ENCODE measurements around the gene TBX1.

DNA sequence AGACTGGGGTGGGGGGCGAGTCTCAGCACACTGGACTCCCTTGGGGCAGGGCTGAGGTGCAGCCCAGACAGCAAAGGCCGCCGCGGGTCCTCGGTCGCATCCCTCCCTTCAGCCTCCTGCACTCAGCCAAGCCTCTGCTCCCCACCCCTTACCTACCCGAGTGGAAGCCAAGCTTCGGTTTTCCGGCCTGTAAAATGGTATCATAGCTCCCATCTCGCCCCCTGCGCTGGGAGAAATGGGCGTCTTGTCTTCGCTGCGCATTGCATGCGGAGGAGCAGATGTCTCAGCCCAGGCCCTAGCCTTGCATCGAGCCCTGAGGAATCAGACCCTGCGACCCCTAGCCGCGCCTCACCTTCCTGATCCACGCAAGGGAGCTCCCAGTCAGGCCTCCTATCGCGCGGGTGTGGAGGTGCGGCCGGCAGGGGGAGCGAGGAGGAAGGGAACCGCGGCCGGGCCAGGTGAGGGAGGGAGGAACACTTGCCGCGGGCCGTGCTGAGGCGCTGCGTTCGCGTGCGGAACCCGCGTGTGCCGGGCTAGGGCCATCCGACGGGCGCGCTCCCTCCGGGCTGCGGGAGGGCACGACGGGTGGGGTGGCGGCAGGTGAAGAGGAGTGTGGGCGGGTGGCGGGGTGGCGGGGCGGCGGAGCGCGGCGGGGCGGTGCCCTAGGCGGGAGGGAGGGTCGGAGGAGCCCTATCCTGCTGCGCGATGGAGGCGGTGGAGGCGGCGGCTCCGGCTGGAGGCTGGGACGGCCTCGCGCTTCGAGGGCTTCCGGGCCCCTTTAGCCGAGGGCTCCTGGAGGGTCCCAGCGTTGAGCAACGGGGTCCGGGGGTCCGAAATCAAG is 4.1 kb upstream of the TBX1 start:
- TF ChIP-seq, protein P1, sequence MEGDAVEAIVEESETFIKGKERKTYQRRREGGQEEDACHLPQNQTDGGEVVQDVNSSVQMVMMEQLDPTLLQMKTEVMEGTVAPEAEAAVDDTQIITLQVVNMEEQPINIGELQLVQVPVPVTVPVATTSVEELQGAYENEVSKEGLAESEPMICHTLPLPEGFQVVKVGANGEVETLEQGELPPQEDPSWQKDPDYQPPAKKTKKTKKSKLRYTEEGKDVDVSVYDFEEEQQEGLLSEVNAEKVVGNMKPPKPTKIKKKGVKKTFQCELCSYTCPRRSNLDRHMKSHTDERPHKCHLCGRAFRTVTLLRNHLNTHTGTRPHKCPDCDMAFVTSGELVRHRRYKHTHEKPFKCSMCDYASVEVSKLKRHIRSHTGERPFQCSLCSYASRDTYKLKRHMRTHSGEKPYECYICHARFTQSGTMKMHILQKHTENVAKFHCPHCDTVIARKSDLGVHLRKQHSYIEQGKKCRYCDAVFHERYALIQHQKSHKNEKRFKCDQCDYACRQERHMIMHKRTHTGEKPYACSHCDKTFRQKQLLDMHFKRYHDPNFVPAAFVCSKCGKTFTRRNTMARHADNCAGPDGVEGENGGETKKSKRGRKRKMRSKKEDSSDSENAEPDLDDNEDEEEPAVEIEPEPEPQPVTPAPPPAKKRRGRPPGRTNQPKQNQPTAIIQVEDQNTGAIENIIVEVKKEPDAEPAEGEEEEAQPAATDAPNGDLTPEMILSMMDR (IDR thresholded peaks at IDR 0.05), result peak; percentile 42 to 84 (median 70)
- no peak for TF ChIP-seq POLR2A (IDR thresholded peaks at IDR 0.05)
- TF ChIP-seq POLR2AphosphoS5 (IDR thresholded peaks at IDR 0.05), result no peak

Measured in prostate gland (tissue), 2 donors.